Endothelial cell of umbilical vein (primary cell): ENCODE results near the gene ANXA6. TPM values are rescaled to one million over a fixed set of nuclear protein-coding genes. Genes with fewer than 3 reads are reported as not detected.

Experiments used
- BruUV-seq: library from RNA; stranded (reverse); fragments of 400-500 nt; replicated peaks from 2 replicates; lab custom pipeline; 2021; lab: Mats Ljungman, UMichigan
- CTCF ChIA-PET: fragments of 300-600, 350-600 bp; sonication (Branson Sonifier 250); formaldehyde crosslinking; loops from one replicate; lab custom pipeline; 2021; ENCODE audit warnings: antibody characterized with exemption, inconsistent platforms; lab: Charles Lee
- POLR2A ChIA-PET: fragments of 300-600, 350-600 bp; sonication (Branson Sonifier 250); formaldehyde crosslinking; loops from one replicate; lab custom pipeline; 2021; ENCODE audit warnings: antibody characterized with exemption, inconsistent platforms; lab: Charles Lee
- DNase-seq: peaks from one replicate; pipeline ENCODE4 v3.0.0-alpha.2; 2011; ENCODE audit warnings: low read depth, low spot score
- FAIRE-seq: peaks from 2 replicates; lab custom pipeline; 2011; peaks lifted over from hg19 to GRCh38; lab: Jason Lieb, UNC
- H2AFZ ChIP-seq: 2 replicates; pipeline ENCODE4 v1.6.0; 2012; ENCODE audit warnings: low read depth, low read length, control low read depth, inconsistent platforms
- H3K27ac ChIP-seq: 2 replicates; pipeline ENCODE4 v1.5.1; 2011; ENCODE audit warnings: low read depth, mild to moderate bottlenecking, control low read depth, low read length, moderate library complexity; ENCODE audit not compliant: insufficient read depth
- H3K27me3 ChIP-seq, 2 experiments: 2 replicates each; pipeline versions ENCODE4 v1.6.0 to v1.6.1; 2011; ENCODE audit warnings: low read length in 2 of 2, mixed read lengths in 1 of 2; ENCODE audit not compliant: control insufficient read depth in 2 of 2, insufficient read depth in 2 of 2
- H3K36me3 ChIP-seq, 2 experiments: 2 replicates in 1 of 2; 3 replicates in 1 of 2; pipeline ENCODE4 v1.5.1; 2011; ENCODE audit warnings: low read length in 2 of 2, mild to moderate bottlenecking in 1 of 2, moderate library complexity in 1 of 2; ENCODE audit not compliant: control insufficient read depth in 2 of 2, insufficient read depth in 2 of 2; ENCODE audit errors: extremely low read depth in 1 of 2
- H3K4me1 ChIP-seq: 3 replicates; pipeline ENCODE4 v1.5.1; 2011; ENCODE audit warnings: mild to moderate bottlenecking, low read length; ENCODE audit not compliant: control insufficient read depth, insufficient read depth; ENCODE audit errors: extremely low read depth
- H3K4me2 ChIP-seq: 2 replicates; pipeline ENCODE4 v1.6.1; 2011; ENCODE audit warnings: low read length, control low read depth, mixed read lengths; ENCODE audit not compliant: insufficient read depth
- H3K4me3 ChIP-seq, 3 experiments: fragments of 200-600 bp in 1 of 3; sonication (generic), shearing (Covaris generic) in 1 of 3; replicated peaks in 1 of 3; 2 replicates each; pipeline ENCODE4 v1.5.1; 2011 to 2016; ENCODE audit warnings: control low read depth in 3 of 3, low read length in 3 of 3, mild to moderate bottlenecking in 2 of 3, inconsistent platforms in 1 of 3, low read depth in 1 of 3, moderate library complexity in 1 of 3; ENCODE audit not compliant: insufficient read depth in 1 of 3
- H3K79me2 ChIP-seq: 2 replicates; pipeline ENCODE4 v1.6.0; 2012; ENCODE audit warnings: low read length, inconsistent platforms; ENCODE audit not compliant: control insufficient read depth, insufficient read depth
- H3K9ac ChIP-seq: replicated peaks from 2 replicates; pipeline ENCODE3; 2011; ENCODE audit warnings: low read length, control low read depth; ENCODE audit not compliant: insufficient read depth; ENCODE audit errors: extremely low read depth
- H3K9me1 ChIP-seq: replicated peaks from 3 replicates; pipeline ENCODE4 v1.6.0; 2011; ENCODE audit warnings: mild to moderate bottlenecking, low read length; ENCODE audit not compliant: control insufficient read depth, insufficient read depth; ENCODE audit errors: extremely low read depth
- H3K9me3 ChIP-seq: replicated peaks from 2 replicates; pipeline ENCODE4 v1.5.1; 2012; ENCODE audit warnings: low read length, inconsistent platforms; ENCODE audit not compliant: control insufficient read depth, insufficient read depth
- H4K20me1 ChIP-seq: replicated peaks from 2 replicates; pipeline ENCODE3; 2011; ENCODE audit warnings: mild to moderate bottlenecking, low read length; ENCODE audit not compliant: control insufficient read depth, insufficient read depth; ENCODE audit errors: extremely low read depth
- EZH2 ChIP-seq: IDR thresholded peaks from 2 replicates; pipeline ENCODE4 v1.6.1; 2012; ENCODE audit warnings: borderline replicate concordance, low read depth, mild to moderate bottlenecking, moderate library complexity, low read length, inconsistent platforms; ENCODE audit not compliant: severe bottlenecking
- FOS ChIP-seq: IDR thresholded peaks from 2 replicates; pipeline ENCODE4 v1.6.1; 2011; ENCODE audit warnings: mild to moderate bottlenecking, low read length, moderate library complexity, borderline replicate concordance; ENCODE audit not compliant: insufficient read depth
- GATA2 ChIP-seq: IDR thresholded peaks from 2 replicates; pipeline ENCODE4 v1.7.0; 2011; ENCODE audit warnings: low read depth, mild to moderate bottlenecking, moderate library complexity, mixed read lengths, low read length; ENCODE audit not compliant: insufficient read length, insufficient read depth
- JUN ChIP-seq: IDR thresholded peaks from 2 replicates; pipeline ENCODE4 v1.6.1; 2011; ENCODE audit warnings: borderline replicate concordance, low read depth; ENCODE audit not compliant: insufficient read length, insufficient read depth
- MYC ChIP-seq: IDR thresholded peaks from one replicate; pipeline ENCODE4 v1.6.1; 2011; ENCODE audit warnings: mild to moderate bottlenecking, low read depth, low read length
- POLR2A ChIP-seq: IDR thresholded peaks from 2 replicates; pipeline ENCODE4 v1.6.1; 2012; ENCODE audit warnings: low read depth, mild to moderate bottlenecking, control low read depth, low read length
- POLR2AphosphoS5 ChIP-seq: IDR thresholded peaks from 2 replicates; pipeline ENCODE4 v1.6.1; 2012; ENCODE audit warnings: low read depth, mild to moderate bottlenecking, control low read depth, low read length, moderate library complexity; ENCODE audit not compliant: insufficient read depth
- dilution Hi-C: fragments of 300-500 bp; cut with MboI; formaldehyde crosslinking; loops from one replicate; pipeline ENCODE4 v1.15.0; 2019; ENCODE audit warnings: low sequenced_read_pairs; ENCODE audit not compliant: extremely low pct_ligation_motif_present
- intact Hi-C: fragments of 100-400 bp; cut with micrococcal nuclease; formaldehyde crosslinking; loops from one replicate; pipeline ENCODE4 v1.10.0; 2022
- polyA plus RNA-seq, 4 experiments: library from polyadenylated mRNA; depleted of rRNA in 3 of 4; stranded (reverse) in 3 of 4; unstranded in 1 of 4; fragments of >200 nt; gene quantifications; 2 replicates each; pipeline versions ENCODE4 v1.2.1 to v1.2.3, GENCODE V29; 2011 to 2012; ENCODE audit warnings: missing spikeins in 1 of 4
- total RNA-seq: library from RNA; stranded (reverse); gene quantifications from 2 replicates; pipeline ENCODE4 v1.2.3, GENCODE V29; 2021
- TF ChIP-seq, protein P1 (sequence below), 2 donors: IDR thresholded peaks; 1 replicate in 1 of 2; 2 replicates in 1 of 2; pipeline ENCODE4 v1.5.1; 2011; ENCODE audit warnings: low read length in 2 of 2, mild to moderate bottlenecking in 2 of 2, moderate library complexity in 2 of 2, control low read depth in 1 of 2, inconsistent platforms in 1 of 2, low read depth in 1 of 2; ENCODE audit not compliant: insufficient read depth in 1 of 2; ENCODE audit errors: extremely low read depth in 1 of 2
- TF ChIP-seq, protein P2 (sequence below): IDR thresholded peaks from 2 replicates; pipeline ENCODE4 v1.6.1; 2011; ENCODE audit not compliant: insufficient read depth, insufficient read length

ANXA6 gene
- total and polyA plus RNA-seq, 2 donors (not counting 3 experiments of a cell fraction or from before 2014, with no cell fraction given), result 195 to 266 TPM

DNA sequence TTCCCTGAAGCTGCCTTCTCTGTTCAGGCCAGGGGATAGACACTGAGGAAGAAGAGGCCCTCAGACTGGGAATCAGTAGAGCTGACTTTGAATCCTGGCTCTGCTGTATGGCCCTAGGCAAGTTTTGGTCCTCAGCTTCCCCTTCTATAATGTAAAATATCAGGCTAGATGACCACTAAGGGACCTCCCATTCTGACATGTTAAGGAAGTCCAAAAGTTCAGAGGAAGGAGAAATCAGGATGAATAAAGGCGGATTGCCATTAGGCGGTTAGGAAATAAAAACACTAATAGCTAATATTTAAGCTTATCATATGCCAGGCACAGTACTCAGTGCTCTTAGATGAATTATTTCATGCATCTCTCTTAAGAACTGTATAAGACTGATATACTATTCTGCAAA, 67.9 kb downstream of the ANXA6 start:
- no peak for TF ChIP-seq MYC
- no peak for TF ChIP-seq JUN
- TF ChIP-seq EZH2, result no peak
- TF ChIP-seq POLR2AphosphoS5, result no peak
- no peak for TF ChIP-seq GATA2
- TF ChIP-seq POLR2A, result no peak
- TF ChIP-seq FOS, result no peak
- TF ChIP-seq, protein P1, sequence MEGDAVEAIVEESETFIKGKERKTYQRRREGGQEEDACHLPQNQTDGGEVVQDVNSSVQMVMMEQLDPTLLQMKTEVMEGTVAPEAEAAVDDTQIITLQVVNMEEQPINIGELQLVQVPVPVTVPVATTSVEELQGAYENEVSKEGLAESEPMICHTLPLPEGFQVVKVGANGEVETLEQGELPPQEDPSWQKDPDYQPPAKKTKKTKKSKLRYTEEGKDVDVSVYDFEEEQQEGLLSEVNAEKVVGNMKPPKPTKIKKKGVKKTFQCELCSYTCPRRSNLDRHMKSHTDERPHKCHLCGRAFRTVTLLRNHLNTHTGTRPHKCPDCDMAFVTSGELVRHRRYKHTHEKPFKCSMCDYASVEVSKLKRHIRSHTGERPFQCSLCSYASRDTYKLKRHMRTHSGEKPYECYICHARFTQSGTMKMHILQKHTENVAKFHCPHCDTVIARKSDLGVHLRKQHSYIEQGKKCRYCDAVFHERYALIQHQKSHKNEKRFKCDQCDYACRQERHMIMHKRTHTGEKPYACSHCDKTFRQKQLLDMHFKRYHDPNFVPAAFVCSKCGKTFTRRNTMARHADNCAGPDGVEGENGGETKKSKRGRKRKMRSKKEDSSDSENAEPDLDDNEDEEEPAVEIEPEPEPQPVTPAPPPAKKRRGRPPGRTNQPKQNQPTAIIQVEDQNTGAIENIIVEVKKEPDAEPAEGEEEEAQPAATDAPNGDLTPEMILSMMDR (IDR thresholded peaks at IDR 0.05; ENCODE audit: extremely low read depth in 1 of 2, insufficient read depth in 1 of 2, low read depth in 1 of 2, low read length in 2 of 2), result no peak
- TF ChIP-seq, protein P2, sequence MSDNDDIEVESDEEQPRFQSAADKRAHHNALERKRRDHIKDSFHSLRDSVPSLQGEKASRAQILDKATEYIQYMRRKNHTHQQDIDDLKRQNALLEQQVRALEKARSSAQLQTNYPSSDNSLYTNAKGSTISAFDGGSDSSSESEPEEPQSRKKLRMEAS, result no peak
- H3K9me3 ChIP-seq, result no peaks in the 10 kb centered on the region
- no TSS peak for BruUV-seq
- ChIA-PET CTCF (interaction anchor here (0.7 to 3.5 kb wide), 7 partner anchors 8 to 38 kb away, joined by 3 to 30 read pairs (median 5); partner anchors contain the start of gene TNIP1), POLR2A (interaction anchor here (1.0 kb wide), 1 partner anchor 9 kb away, joined by 3 read pairs; the partner anchor contains the start of gene TNIP1)
- H3K4me3 ChIP-seq, result no peak overlapping the region
- no peaks in the 10 kb centered on the region for H3K79me2 ChIP-seq
- H3K27me3 ChIP-seq, result no peaks in the 10 kb centered on the region
- no peaks in the 10 kb centered on the region for H3K36me3 ChIP-seq
- H3K27ac ChIP-seq, result no peak overlapping the region
- no peak for DNase-seq
- dilution Hi-C loops (loop anchor here (10.0 kb wide), 1 partner anchor 55 kb away; no protein-coding TSS in a partner anchor), intact Hi-C loops (loop anchor here (1.0 kb wide), 1 partner anchor 8 kb away; the partner anchor contains the start of gene TNIP1)
- H2AFZ ChIP-seq, result peak overlapping the region; percentile 28
- no peak for FAIRE-seq
- H3K4me1 ChIP-seq, result peaks cover 44% of the 10 kb centered on the region
- no peak overlapping the region for H3K4me2 ChIP-seq
- H3K9ac ChIP-seq, result no peak overlapping the region
- H3K9me1 ChIP-seq, result no peaks in the 10 kb centered on the region
- no peaks in the 10 kb centered on the region for H4K20me1 ChIP-seq
